Adrenal gland (tissue), 5 donors: ENCODE data around the gene IFNL4.

ENCODE experiments used
- CTCF ChIP-seq, 6 experiments: fragments of 450-650 bp in 4 of 6; fragments of 200-600 bp in 2 of 6; sonication (generic) in 1 of 6; IDR thresholded peaks; 1 replicate in 5 of 6; 2 replicates in 1 of 6; pipeline versions ENCODE4 v1.5.1 to v1.8.0; 2016 to 2021; ENCODE audit warnings: antibody characterized with exemption in 6 of 6, mild to moderate bottlenecking in 2 of 6, moderate library complexity in 1 of 6
- POLR2A ChIP-seq, 2 donors: fragments of 450-650 bp; IDR thresholded peaks; one replicate each; pipeline ENCODE4 v1.6.1; 2017; ENCODE audit warnings: antibody characterized with exemption in 2 of 2, mild to moderate bottlenecking in 2 of 2, moderate library complexity in 1 of 2
- donor health status: DM: no; HTN: no; CAD: no.

- TF ChIP-seq CTCF (IDR thresholded peaks at IDR 0.05): no peak
- TF ChIP-seq POLR2A (IDR thresholded peaks at IDR 0.05): no peak
These were observed 51.6 kb downstream of the IFNL4 start, which contains the start of gene NCCRP1 for GRCh38 chr19:39196860-39197562.
